Anterior cingulate cortex (tissue), 58 donors: ENCODE measurements around the gene PCYT1A.
"Not testable (repeated sequence)": the region's sequence is repeated elsewhere in the genome, so short reads cannot be mapped to it uniquely, and the experiment has no call there.

Experiments
- DNase-seq, 58 donors: peaks; one replicate each; lab custom pipeline; 2025; lab: John Stamatoyannopoulos, UW

PCYT1A gene

GRCh38 chr3:196217307-196218154 lies 70.0 kb downstream of the PCYT1A start:
- no peak for DNase-seq

- no peak for DNase-seq
These were observed 70.8 kb downstream of the PCYT1A start for GRCh38 chr3:196216681-196217211.

- DNase-seq: no peak
These were observed 71.4 kb downstream of the PCYT1A start, which contains the start of gene SLC51A for GRCh38 chr3:196216089-196216564. Gene SLC51A, plus strand, starts transcription at chr3:196216534. Its CDS starts 179 bp downstream, at chr3:196216713.

GRCh38 chr3:196215493-196216020 lies 72.0 kb downstream of the PCYT1A start:
- no peak for DNase-seq

- DNase-seq: no peak
These were observed 72.6 kb downstream of the PCYT1A start for GRCh38 chr3:196214783-196215441.

GRCh38 chr3:196210673-196211556 lies 76.6 kb downstream of the PCYT1A start, which contains the start of gene ZDHHC19:
Gene ZDHHC19, minus strand, starts transcription at chr3:196211400. Its CDS starts 85 bp downstream, at chr3:196211315.
- no peak for DNase-seq

GRCh38 chr3:196209944-196210672 lies 77.4 kb downstream of the PCYT1A start:
- DNase-seq: not testable (repeated sequence)

- DNase-seq: no peak
These were observed 78.4 kb downstream of the PCYT1A start for GRCh38 chr3:196208942-196209695.

- DNase-seq: peak in 4 of 58 donors; percentile 17 to 54 (median 30)
These were observed 79.5 kb downstream of the PCYT1A start for GRCh38 chr3:196207833-196208607.

GRCh38 chr3:196207159-196207832 lies 80.2 kb downstream of the PCYT1A start:
- no peak for DNase-seq

- DNase-seq: not testable (repeated sequence)
These were observed 81.9 kb downstream of the PCYT1A start for GRCh38 chr3:196205442-196206205.

GRCh38 chr3:196203846-196204245 lies 83.7 kb downstream of the PCYT1A start:
- DNase-seq: no peak

- DNase-seq: peak in 15 of 58 donors; percentile 21 to 55 (median 30)
These were observed 85.0 kb downstream of the PCYT1A start for GRCh38 chr3:196202516-196202970.

GRCh38 chr3:196198771-196199753 lies 88.5 kb downstream of the PCYT1A start:
- no peak for DNase-seq
